ENCODE results near the gene MAL.

Gene MAL

DNA sequence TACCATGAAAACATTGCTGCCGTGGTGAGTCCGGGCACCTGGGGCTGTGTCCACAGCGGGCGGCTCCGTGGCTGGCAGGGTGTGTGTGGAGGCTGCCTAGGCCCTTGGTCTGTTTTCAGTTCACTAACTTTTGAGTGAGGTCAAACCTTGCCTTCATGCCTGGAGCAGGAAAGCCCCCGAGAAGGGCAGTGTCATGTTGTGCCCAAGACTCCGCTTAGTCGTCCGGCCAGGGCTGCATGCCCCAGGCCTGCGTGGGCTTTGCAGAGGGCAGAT lies 24.1 kb downstream of the MAL start:
- Histone ChIP-seq H3K9me3 (replicated peaks in 1 of 2; ENCODE audit: control insufficient read depth in 2 of 2, insufficient read depth in 1 of 2, low read depth in 1 of 2, low read length in 2 of 2) (no peaks in the 10 kb centered on the region), H2BK15ac (ENCODE audit: low read length) (no peak overlapping the region), H3K4ac (ENCODE audit: low read length) (no peak overlapping the region), H3K27me3 (ENCODE audit: control insufficient read depth in 3 of 3, insufficient read depth in 3 of 3, low read depth in 1 of 3, low read length in 3 of 3) (peaks cover 0 to 15% (median 0%) of the 10 kb centered on the region in 3 experiments), H4K91ac (ENCODE audit: low read depth, low read length, poor library complexity) (peak overlapping the region; percentile 28), H3K14ac (ENCODE audit: low read length) (no peak overlapping the region), H3K18ac (ENCODE audit: low read length) (peak overlapping the region; percentile 49), H3K4me2 (ENCODE audit: insufficient read depth, low read length, poor library complexity, severe bottlenecking) (no peak overlapping the region), H2BK12ac (ENCODE audit: low read length) (no peak overlapping the region), H3K27ac (replicated peaks; ENCODE audit: low read length) (no peak overlapping the region), H2BK5ac (ENCODE audit: low read length) (peak overlapping the region; percentile 55), H3K4me3 (ENCODE audit: low read length in 2 of 2) (no peak overlapping the region), H3K79me1 (ENCODE audit: low read depth, low read length) (no peaks in the 10 kb centered on the region), H3K4me1 (ENCODE audit: control insufficient read depth in 2 of 2, insufficient read depth in 1 of 2, low read depth in 1 of 2, low read length in 2 of 2) (no peaks in the 10 kb centered on the region), H2BK120ac (ENCODE audit: low read depth, low read length) (no peak overlapping the region), H3K23ac (ENCODE audit: low read depth, low read length, poor library complexity) (peak overlapping the region; percentile 67), H2AK5ac (ENCODE audit: low read depth, low read length) (no peak overlapping the region), H3K36me3 (replicated peaks in 1 of 2; ENCODE audit: control insufficient read depth in 2 of 2, insufficient read depth in 2 of 2, low read length in 2 of 2) (no peaks in the 10 kb centered on the region), H4K8ac (ENCODE audit: low read depth, low read length) (no peak overlapping the region), H2AFZ (ENCODE audit: low read length) (no peak overlapping the region), H3K9ac (ENCODE audit: low read depth, low read length, poor library complexity) (peak overlapping the region; percentile 27)
- DNase-seq (ENCODE audit: low spot score) = no peak
- WGBS, 2 donors (ENCODE audit: extremely low coverage in 2 of 2, insufficient read length in 2 of 2, insufficient replicate concordance in 1 of 2) = no CpG with 5 or more reads among the region's 10 CpGs

DNA sequence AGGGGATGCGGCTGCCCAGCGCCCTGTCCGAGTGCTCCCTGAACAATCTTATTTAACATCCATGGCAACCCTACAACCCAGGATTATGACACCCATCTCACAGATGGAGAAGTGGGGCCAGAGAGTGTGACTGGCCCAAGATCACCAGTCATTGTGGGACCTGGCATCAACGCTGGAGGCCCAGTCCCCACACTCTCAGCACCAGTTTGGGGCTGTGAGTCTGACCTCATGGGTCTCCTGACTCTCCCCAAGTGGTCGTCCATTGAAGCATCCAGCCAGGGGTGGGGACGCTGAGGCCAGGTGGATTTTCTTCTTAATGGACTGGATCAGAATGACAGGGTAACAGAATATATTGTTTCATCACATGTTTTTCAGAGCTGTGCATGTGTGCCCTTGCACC lies 24.5 kb downstream of the MAL start:
- Histone ChIP-seq H2BK5ac (ENCODE audit: low read length) (peak overlapping the region; percentile 55), H3K23ac (ENCODE audit: low read depth, low read length, poor library complexity) (no peak overlapping the region), H3K27ac (replicated peaks; ENCODE audit: low read length) (no peak overlapping the region), H3K14ac (ENCODE audit: low read length) (no peak overlapping the region), H3K4ac (ENCODE audit: low read length) (no peak overlapping the region), H2BK120ac (ENCODE audit: low read depth, low read length) (no peak overlapping the region), H3K4me1 (ENCODE audit: control insufficient read depth in 2 of 2, insufficient read depth in 1 of 2, low read depth in 1 of 2, low read length in 2 of 2) (no peaks in the 10 kb centered on the region), H3K4me3 (ENCODE audit: low read length in 2 of 2) (no peak overlapping the region), H3K27me3 (ENCODE audit: control insufficient read depth in 3 of 3, insufficient read depth in 3 of 3, low read depth in 1 of 3, low read length in 3 of 3) (peaks cover 0 to 12% (median 0%) of the 10 kb centered on the region in 3 experiments), H2BK12ac (ENCODE audit: low read length) (no peak overlapping the region), H3K9me3 (replicated peaks in 1 of 2; ENCODE audit: control insufficient read depth in 2 of 2, insufficient read depth in 1 of 2, low read depth in 1 of 2, low read length in 2 of 2) (no peaks in the 10 kb centered on the region), H4K91ac (ENCODE audit: low read depth, low read length, poor library complexity) (no peak overlapping the region), H2AK5ac (ENCODE audit: low read depth, low read length) (no peak overlapping the region), H2AFZ (ENCODE audit: low read length) (no peak overlapping the region), H3K9ac (ENCODE audit: low read depth, low read length, poor library complexity) (no peak overlapping the region), H3K18ac (ENCODE audit: low read length) (no peak overlapping the region), H3K4me2 (ENCODE audit: insufficient read depth, low read length, poor library complexity, severe bottlenecking) (no peak overlapping the region), H4K8ac (ENCODE audit: low read depth, low read length) (no peak overlapping the region), H3K79me1 (ENCODE audit: low read depth, low read length) (no peaks in the 10 kb centered on the region), H3K36me3 (replicated peaks in 1 of 2; ENCODE audit: control insufficient read depth in 2 of 2, insufficient read depth in 2 of 2, low read length in 2 of 2) (no peaks in the 10 kb centered on the region), H2BK15ac (ENCODE audit: low read length) (no peak overlapping the region)
- DNase-seq (ENCODE audit: low spot score) = no peak
- no CpG with 5 or more reads among the region's 6 CpGs for WGBS, 2 donors (ENCODE audit: extremely low coverage in 2 of 2, insufficient read length in 2 of 2, insufficient replicate concordance in 1 of 2)

DNA sequence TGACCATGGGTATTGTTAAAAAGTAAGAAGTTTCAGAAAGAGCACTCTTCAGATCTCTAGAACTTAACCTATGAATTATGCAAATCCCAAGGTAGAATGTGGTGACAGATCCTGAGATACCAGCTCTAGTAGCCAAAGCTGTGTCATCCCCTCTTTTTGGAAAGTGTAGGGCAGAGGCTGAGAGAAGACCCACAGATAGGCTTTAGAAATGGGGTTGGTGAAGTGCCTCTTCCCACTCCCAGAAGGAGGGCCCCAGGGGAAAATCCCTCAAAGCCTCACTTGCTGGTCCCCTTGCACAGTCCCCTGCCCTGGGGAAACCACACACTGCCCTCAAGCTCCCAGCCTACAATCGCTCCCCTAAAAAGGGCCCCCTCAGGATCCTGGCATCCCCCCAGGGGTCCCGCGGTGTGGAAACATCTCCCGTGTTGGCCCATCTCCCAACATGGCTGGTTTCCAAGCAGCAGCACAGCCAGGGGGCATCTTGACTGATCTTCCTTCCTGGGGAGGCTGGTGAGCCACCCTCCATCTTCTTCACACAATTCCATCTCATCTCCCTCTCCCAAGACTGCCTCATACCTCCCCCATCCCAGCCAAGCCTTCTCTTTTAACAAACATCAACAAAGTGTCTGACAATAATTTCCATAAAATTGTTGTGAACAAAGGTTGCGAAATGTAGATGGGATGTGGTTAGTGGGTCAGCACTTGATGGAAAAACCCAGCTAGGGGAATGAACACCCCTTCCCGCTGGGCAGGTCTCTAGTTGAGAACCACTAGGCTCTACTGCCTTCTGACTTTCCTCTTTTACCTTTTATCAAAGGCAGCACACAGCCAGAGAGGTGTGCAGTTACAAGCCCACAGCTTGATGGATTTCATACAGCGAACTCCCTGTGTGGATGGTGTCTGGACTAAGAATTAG lies 25.1 kb downstream of the MAL start:
- H4K91ac ChIP-seq (ENCODE audit: low read depth, low read length, poor library complexity) = no peak overlapping the region
- no peak overlapping the region for H3K27ac ChIP-seq (replicated peaks; ENCODE audit: low read length)
- H2BK120ac ChIP-seq (ENCODE audit: low read depth, low read length) = no peak overlapping the region
- no peak overlapping the region for H3K14ac ChIP-seq (ENCODE audit: low read length)
- no peak overlapping the region for H2BK15ac ChIP-seq (ENCODE audit: low read length)
- H3K4me3 ChIP-seq (ENCODE audit: low read length in 2 of 2) = no peak overlapping the region
- H3K9me3 ChIP-seq (replicated peaks in 1 of 2; ENCODE audit: control insufficient read depth in 2 of 2, insufficient read depth in 1 of 2, low read depth in 1 of 2, low read length in 2 of 2) = no peaks in the 10 kb centered on the region
- no peak overlapping the region for H4K8ac ChIP-seq (ENCODE audit: low read depth, low read length)
- H3K9ac ChIP-seq (ENCODE audit: low read depth, low read length, poor library complexity) = no peak overlapping the region
- H2BK12ac ChIP-seq (ENCODE audit: low read length) = no peak overlapping the region
- peaks cover 0 to 7% (median 0%) of the 10 kb centered on the region in 3 experiments for H3K27me3 ChIP-seq (ENCODE audit: control insufficient read depth in 3 of 3, insufficient read depth in 3 of 3, low read depth in 1 of 3, low read length in 3 of 3)
- no CpG with 5 or more reads among the region's 7 CpGs for WGBS, 2 donors (ENCODE audit: extremely low coverage in 2 of 2, insufficient read length in 2 of 2, insufficient replicate concordance in 1 of 2)
- H3K4me2 ChIP-seq (ENCODE audit: insufficient read depth, low read length, poor library complexity, severe bottlenecking) = no peak overlapping the region
- H3K23ac ChIP-seq (ENCODE audit: low read depth, low read length, poor library complexity) = no peak overlapping the region
- H2BK5ac ChIP-seq (ENCODE audit: low read length) = no peak overlapping the region
- DNase-seq (ENCODE audit: low spot score) = no peak
- H3K36me3 ChIP-seq (replicated peaks in 1 of 2; ENCODE audit: control insufficient read depth in 2 of 2, insufficient read depth in 2 of 2, low read length in 2 of 2) = no peaks in the 10 kb centered on the region
- no peak overlapping the region for H2AK5ac ChIP-seq (ENCODE audit: low read depth, low read length)
- peak overlapping the region; percentile 35 for H3K18ac ChIP-seq (ENCODE audit: low read length)
- no peaks in the 10 kb centered on the region for H3K79me1 ChIP-seq (ENCODE audit: low read depth, low read length)
- no peaks in the 10 kb centered on the region for H3K4me1 ChIP-seq (ENCODE audit: control insufficient read depth in 2 of 2, insufficient read depth in 1 of 2, low read depth in 1 of 2, low read length in 2 of 2)
- no peak overlapping the region for H2AFZ ChIP-seq (ENCODE audit: low read length)
- no peak overlapping the region for H3K4ac ChIP-seq (ENCODE audit: low read length)

DNA sequence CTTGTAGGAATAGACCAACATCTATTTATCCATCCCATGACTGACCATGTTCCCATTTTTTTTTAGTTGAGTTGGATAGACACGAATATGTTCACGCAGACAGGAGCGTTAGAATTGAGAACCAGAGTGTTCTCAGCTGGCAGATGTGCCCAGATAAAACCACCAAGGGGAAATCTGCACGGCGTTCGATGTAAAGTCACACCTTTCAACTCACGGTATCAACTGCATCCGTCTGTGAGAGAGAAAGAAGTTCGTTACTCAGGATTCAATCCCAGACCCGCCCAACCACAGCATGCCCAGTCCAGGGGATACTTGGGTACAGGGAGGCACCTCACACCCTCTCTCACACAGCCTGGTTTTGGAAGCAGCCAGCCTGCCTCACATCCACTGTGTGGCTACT lies 26.1 kb downstream of the MAL start:
- Histone ChIP-seq H3K4ac (ENCODE audit: low read length) (no peak overlapping the region), H3K27me3 (ENCODE audit: control insufficient read depth in 3 of 3, insufficient read depth in 3 of 3, low read depth in 1 of 3, low read length in 3 of 3) (peaks cover 0 to 17% (median 0%) of the 10 kb centered on the region in 3 experiments), H4K91ac (ENCODE audit: low read depth, low read length, poor library complexity) (no peak overlapping the region), H3K27ac (replicated peaks; ENCODE audit: low read length) (no peak overlapping the region), H4K8ac (ENCODE audit: low read depth, low read length) (no peak overlapping the region), H3K9ac (ENCODE audit: low read depth, low read length, poor library complexity) (no peak overlapping the region), H3K9me3 (replicated peaks in 1 of 2; ENCODE audit: control insufficient read depth in 2 of 2, insufficient read depth in 1 of 2, low read depth in 1 of 2, low read length in 2 of 2) (no peaks in the 10 kb centered on the region), H3K18ac (ENCODE audit: low read length) (peak overlapping the region; percentile 22), H2AFZ (ENCODE audit: low read length) (no peak overlapping the region), H2BK5ac (ENCODE audit: low read length) (no peak overlapping the region), H3K36me3 (replicated peaks in 1 of 2; ENCODE audit: control insufficient read depth in 2 of 2, insufficient read depth in 2 of 2, low read length in 2 of 2) (no peaks in the 10 kb centered on the region), H3K4me1 (ENCODE audit: control insufficient read depth in 2 of 2, insufficient read depth in 1 of 2, low read depth in 1 of 2, low read length in 2 of 2) (peaks cover 0 to 7% of the 10 kb centered on the region in 2 donors), H3K14ac (ENCODE audit: low read length) (no peak overlapping the region), H2BK15ac (ENCODE audit: low read length) (no peak overlapping the region), H3K4me2 (ENCODE audit: insufficient read depth, low read length, poor library complexity, severe bottlenecking) (no peak overlapping the region), H3K79me1 (ENCODE audit: low read depth, low read length) (no peaks in the 10 kb centered on the region), H2BK12ac (ENCODE audit: low read length) (no peak overlapping the region), H3K23ac (ENCODE audit: low read depth, low read length, poor library complexity) (no peak overlapping the region), H3K4me3 (ENCODE audit: low read length in 2 of 2) (no peak overlapping the region), H2BK120ac (ENCODE audit: low read depth, low read length) (no peak overlapping the region), H2AK5ac (ENCODE audit: low read depth, low read length) (peak overlapping the region; percentile 29)
- no peak for DNase-seq (ENCODE audit: low spot score)
- no CpG with 5 or more reads among the region's 10 CpGs for WGBS, 2 donors (ENCODE audit: extremely low coverage in 2 of 2, insufficient read length in 2 of 2, insufficient replicate concordance in 1 of 2)
